H1 (cell line): ENCODE measurements around the gene CCDC13. TPM values are rescaled to one million over a fixed set of nuclear protein-coding genes. Genes with fewer than 3 reads are reported as not detected.

Source experiments
- CTCF ChIA-PET: fragments of 300-600 bp; sonication (Branson Sonifier 250); formaldehyde crosslinking; loops from one replicate; lab custom pipeline; 2021; ENCODE audit not compliant: partially characterized antibody; lab: Charles Lee
- POLR2A ChIA-PET: fragments of 300-600 bp; sonication (Branson Sonifier 250); formaldehyde crosslinking; loops from one replicate; lab custom pipeline; 2021; ENCODE audit warnings: inconsistent platforms; ENCODE audit not compliant: partially characterized antibody; lab: Charles Lee
- DNase-seq, 2 experiments: peaks; one replicate each; pipeline versions ENCODE4 v3.0.0 to v3.0.0-alpha.2; 2010 to 2022; ENCODE audit warnings: low spot score in 2 of 2, low read depth in 1 of 2, mixed read lengths in 1 of 2
- FAIRE-seq: peaks from 2 replicates; lab custom pipeline; 2011; peaks lifted over from hg19 to GRCh38; lab: Jason Lieb, UNC
- H2AFZ ChIP-seq: 2 replicates; pipeline ENCODE4 v1.8.1; 2012; ENCODE audit warnings: low read length, inconsistent platforms
- H2AK5ac ChIP-seq: 2 replicates; pipeline ENCODE4 v1.6.1; 2013; ENCODE audit warnings: low read depth, low read length
- H2BK120ac ChIP-seq: replicated peaks from 2 replicates; pipeline ENCODE3; 2013; ENCODE audit warnings: low read depth, low read length, inconsistent platforms
- H2BK12ac ChIP-seq: 2 replicates; pipeline ENCODE4 v1.6.1; 2013; ENCODE audit warnings: low read depth, low read length
- H2BK15ac ChIP-seq: 2 replicates; pipeline ENCODE4 v1.6.1; 2013; ENCODE audit warnings: low read length
- H2BK20ac ChIP-seq: 2 replicates; pipeline ENCODE4 v1.6.1; 2013; ENCODE audit warnings: low read length
- H2BK5ac ChIP-seq: 2 replicates; pipeline ENCODE4 v1.6.1; 2013; ENCODE audit warnings: low read depth, low read length
- H3K14ac ChIP-seq: 2 replicates; pipeline ENCODE4 v1.6.1; 2013; ENCODE audit warnings: inconsistent platforms; ENCODE audit not compliant: insufficient read length
- H3K18ac ChIP-seq: 2 replicates; pipeline ENCODE4 v1.6.1; 2013; ENCODE audit warnings: low read length; ENCODE audit errors: extremely low read depth
- H3K23ac ChIP-seq: 2 replicates; pipeline ENCODE4 v1.6.1; 2013; ENCODE audit warnings: inconsistent platforms; ENCODE audit not compliant: insufficient read length
- H3K23me2 ChIP-seq: 2 replicates; pipeline ENCODE4 v1.6.1; 2013; ENCODE audit warnings: low read depth, low read length
- H3K27ac ChIP-seq: 2 replicates; pipeline ENCODE4 v1.6.1; 2011; ENCODE audit warnings: low read depth, low read length, inconsistent platforms
- H3K27me3 ChIP-seq, 4 experiments: replicated peaks in 1 of 4; 1 replicate in 1 of 4; 2 replicates in 3 of 4; pipeline versions ENCODE4 v1.6.1 to v1.8.1; 2011 to 2013; ENCODE audit warnings: low read length in 3 of 4, mild to moderate bottlenecking in 3 of 4, inconsistent platforms in 2 of 4, mixed read lengths in 2 of 4, moderate library complexity in 1 of 4; ENCODE audit not compliant: control insufficient read depth in 3 of 4, insufficient read depth in 3 of 4; ENCODE audit errors: extremely low read depth in 1 of 4
- H3K36me3 ChIP-seq, 4 experiments: 2 replicates each; pipeline versions ENCODE4 v1.6.1 to v1.8.1; 2011 to 2013; ENCODE audit warnings: mild to moderate bottlenecking in 4 of 4, low read length in 3 of 4, moderate library complexity in 2 of 4, control low read depth in 1 of 4, inconsistent platforms in 1 of 4; ENCODE audit not compliant: insufficient read depth in 4 of 4, control insufficient read depth in 2 of 4
- H3K4ac ChIP-seq: replicated peaks from 2 replicates; pipeline ENCODE3; 2013; ENCODE audit warnings: low read length, low read depth, mixed read lengths, inconsistent platforms; ENCODE audit not compliant: insufficient read length
- H3K4me1 ChIP-seq, 4 experiments: replicated peaks in 1 of 4; 1 replicate in 1 of 4; 2 replicates in 3 of 4; pipeline versions ENCODE4 v1.6.1 to v1.8.1; 2011 to 2013; ENCODE audit warnings: low read length in 3 of 4, inconsistent platforms in 2 of 4, mixed read lengths in 1 of 4; ENCODE audit not compliant: insufficient read depth in 4 of 4, control insufficient read depth in 3 of 4
- H3K4me2 ChIP-seq, 2 experiments: 2 replicates each; pipeline versions ENCODE4 v1.6.1 to v1.8.1; 2011 to 2013; ENCODE audit warnings: low read depth in 2 of 2, low read length in 2 of 2, control low read depth in 1 of 2, inconsistent platforms in 1 of 2, mild to moderate bottlenecking in 1 of 2; ENCODE audit not compliant: insufficient read depth in 1 of 2
- H3K4me3 ChIP-seq, 4 experiments: fragments of 200-600, 300-600 bp in 1 of 4; sonication (generic), shearing (Covaris generic), sonication (Bioruptor Twin) in 1 of 4; 2 replicates each; pipeline versions ENCODE4 v1.5.1 to v1.8.1; 2011 to 2016; ENCODE audit warnings: low read length in 4 of 4, low read depth in 3 of 4, control low read depth in 2 of 4, inconsistent platforms in 2 of 4, mild to moderate bottlenecking in 2 of 4, mixed read lengths in 1 of 4, moderate library complexity in 1 of 4; ENCODE audit not compliant: insufficient read depth in 2 of 4; ENCODE audit errors: extremely low read depth in 1 of 4
- H3K56ac ChIP-seq: replicated peaks from 2 replicates; pipeline ENCODE3; 2013; ENCODE audit warnings: low read depth, mild to moderate bottlenecking, mixed read lengths, low read length, inconsistent platforms; ENCODE audit not compliant: insufficient read length
- H3K79me1 ChIP-seq: 2 replicates; pipeline ENCODE4 v1.6.1; 2013; ENCODE audit warnings: low read depth, low read length, control low read depth
- H3K79me2 ChIP-seq, 2 experiments: 2 replicates each; pipeline versions ENCODE4 v1.6.1 to v1.8.1; 2012 to 2013; ENCODE audit warnings: low read length in 2 of 2, mild to moderate bottlenecking in 2 of 2, inconsistent platforms in 1 of 2; ENCODE audit not compliant: insufficient read depth in 2 of 2, control insufficient read depth in 1 of 2
- H3K9ac ChIP-seq, 4 experiments: replicated peaks in 1 of 4; 1 replicate in 1 of 4; 2 replicates in 3 of 4; pipeline versions ENCODE4 v1.6.1 to v1.8.1; 2011 to 2013; ENCODE audit warnings: low read depth in 3 of 4, low read length in 3 of 4, control low read depth in 2 of 4, mild to moderate bottlenecking in 2 of 4, moderate library complexity in 2 of 4, inconsistent platforms in 1 of 4; ENCODE audit errors: extremely low read depth in 1 of 4
- H3K9me3 ChIP-seq, 2 experiments: 2 replicates each; pipeline versions ENCODE4 v1.6.1 to v1.8.1; 2012 to 2013; ENCODE audit warnings: mild to moderate bottlenecking in 2 of 2, moderate library complexity in 2 of 2, control low read depth in 1 of 2, inconsistent platforms in 1 of 2, low read depth in 1 of 2, low read length in 1 of 2, mixed read lengths in 1 of 2; ENCODE audit not compliant: insufficient read depth in 2 of 2
- H4K20me1 ChIP-seq, 2 experiments: replicated peaks in 1 of 2; 2 replicates each; pipeline versions ENCODE3 to v1.8.1; 2011 to 2013; ENCODE audit warnings: inconsistent platforms in 2 of 2, low read length in 2 of 2, mild to moderate bottlenecking in 1 of 2; ENCODE audit not compliant: insufficient read depth in 2 of 2, control insufficient read depth in 1 of 2
- H4K5ac ChIP-seq: 2 replicates; pipeline ENCODE4 v1.6.1; 2013; ENCODE audit warnings: low read length, low read depth, mixed read lengths, inconsistent platforms; ENCODE audit not compliant: insufficient read length
- H4K8ac ChIP-seq: 2 replicates; pipeline ENCODE4 v1.8.0; 2013; ENCODE audit warnings: mild to moderate bottlenecking, moderate library complexity, low read length, inconsistent platforms; ENCODE audit not compliant: insufficient read depth; ENCODE audit errors: extremely low read depth
- H4K91ac ChIP-seq: replicated peaks from 2 replicates; pipeline ENCODE3; 2013; ENCODE audit warnings: low read length, mixed read lengths, inconsistent platforms; ENCODE audit not compliant: insufficient read length
- ASH2L ChIP-seq: fragments of 200-600, 300-600 bp; sonication (generic); IDR thresholded peaks from one replicate; pipeline ENCODE4 v1.7.1; 2017; ENCODE audit warnings: low read length
- BACH1 ChIP-seq: IDR thresholded peaks from 2 replicates; pipeline ENCODE4 v1.6.1; 2012; ENCODE audit warnings: low read length, improper control_type of control experiment
- CHD1 ChIP-seq: IDR thresholded peaks from 2 replicates; pipeline ENCODE4 v1.6.1; 2012; ENCODE audit warnings: low read depth, low read length, improper control_type of control experiment
- GABPA ChIP-seq: IDR thresholded peaks from 2 replicates; pipeline ENCODE4 v1.6.1; 2011; ENCODE audit warnings: mild to moderate bottlenecking, low read length, moderate library complexity, borderline replicate concordance; ENCODE audit not compliant: insufficient read depth
- POLR2AphosphoS5 ChIP-seq: IDR thresholded peaks from 2 replicates; pipeline ENCODE4 v1.6.1; 2011; ENCODE audit warnings: low read depth, low read length
- RAD21 ChIP-seq, 2 experiments: IDR thresholded peaks in 1 of 2; conservative IDR thresholded peaks in 1 of 2; 2 replicates each; pipeline ENCODE4 v1.6.1; 2011; ENCODE audit warnings: low read depth in 2 of 2, low read length in 2 of 2, improper control_type of control experiment in 1 of 2, inconsistent platforms in 1 of 2, mild to moderate bottlenecking in 1 of 2, moderate library complexity in 1 of 2
- RFX5 ChIP-seq: IDR thresholded peaks from 2 replicates; pipeline ENCODE4 v1.6.1; 2011; ENCODE audit warnings: low read depth, low read length, improper control_type of control experiment, borderline replicate concordance
- SIRT6 ChIP-seq: IDR thresholded peaks from one replicate; pipeline ENCODE4 v1.7.1; 2012; ENCODE audit warnings: low read length, inconsistent platforms
- SUZ12 ChIP-seq: fragments of 200-600 bp; sonication (generic); IDR thresholded peaks from 2 replicates; pipeline ENCODE4 v1.6.1; 2012; ENCODE audit warnings: mild to moderate bottlenecking, inconsistent platforms, low read length, moderate library complexity, mixed read lengths
- TAF1 ChIP-seq: IDR thresholded peaks from 2 replicates; pipeline ENCODE4 v1.6.1; 2011; ENCODE audit warnings: mild to moderate bottlenecking, low read depth, low read length
- TAF7 ChIP-seq: optimal IDR thresholded peaks from 2 replicates; pipeline ENCODE3; 2011; ENCODE audit warnings: low read depth, mild to moderate bottlenecking, inconsistent platforms, low read length, moderate library complexity, borderline replicate concordance
- TEAD4 ChIP-seq: IDR thresholded peaks from 2 replicates; pipeline ENCODE4 v1.6.1; 2012; ENCODE audit warnings: low read depth, low read length, inconsistent platforms, mixed read lengths
- ZNF274 ChIP-seq: IDR thresholded peaks from 2 replicates; pipeline ENCODE4 v1.7.0; 2012; ENCODE audit warnings: low read length, borderline replicate concordance; ENCODE audit errors: extremely low read depth
- WGBS, 2 experiments: shearing (Covaris generic) in 1 of 2; methylation state at CpG; one replicate each; pipeline versions ENCODE4 v1.1.6 to v1.1.7; 2013 to 2015; ENCODE audit warnings: low lambda C conversion rate in 2 of 2, mixed read lengths in 2 of 2, inconsistent platforms in 1 of 2, low coverage in 1 of 2, missing lambda C conversion rate in 1 of 2; ENCODE audit not compliant: insufficient replicate concordance in 2 of 2, insufficient coverage in 1 of 2, insufficient read length in 1 of 2; ENCODE audit errors: extremely low coverage in 1 of 2, missing lambda C conversion rate in 1 of 2; 5-methylcytosine and 5-hydroxymethylcytosine counted together
- polyA plus RNA-seq, 7 experiments: library from polyadenylated mRNA; depleted of rRNA in 3 of 7; stranded (reverse) in 5 of 7; unstranded in 2 of 7; fragments of >200 nt in 5 of 7; fragments of 200-250 nt in 2 of 7; gene quantifications; 1 replicate in 5 of 7; 2 replicates in 1 of 7; 4 replicates in 1 of 7; pipeline versions ENCODE4 v1.2.1 to v1.2.3, GENCODE V29; 2011 to 2013; ENCODE audit warnings: missing spikeins in 2 of 7, mixed read lengths in 2 of 7
- total RNA-seq: library from RNA; stranded (reverse); fragmentation: NEBNext Ultra II Directional; extraction: Animal tissue kit (Norgen Biotek cat#: 25700); gene quantifications from 2 replicates; pipeline ENCODE4 v1.2.1, GENCODE V29; 2021

CCDC13 gene
- total and polyA plus RNA-seq, 2 of the 8 experiments (the other 6 are each of a cell fraction or from before 2014, with no cell fraction given) = 0.06 TPM; not detected in 1

- DNase-seq (no peak), FAIRE-seq (no peak)
- no peak overlapping the region for H2AFZ ChIP-seq
- H3K4ac ChIP-seq = no peak overlapping the region
- CTCF ChIA-PET = interaction anchor here (0.5 to 5.9 kb wide), 27 partner anchors 9 to 236 kb away, joined by 3 to 54 read pairs (median 5); partner anchors contain the start of genes GASK1A and HHATL
- H3K4me2 ChIP-seq = no peak overlapping the region
- no peak overlapping the region for H2BK20ac ChIP-seq
- peaks cover 0 to 2% of the 10 kb centered on the region in 2 experiments for H4K20me1 ChIP-seq
- H3K18ac ChIP-seq = no peak overlapping the region
- POLR2A ChIA-PET = interaction anchor here (0.7 to 1.3 kb wide), 2 partner anchors 15 to 95 kb away, joined by 3 to 4 read pairs; no protein-coding TSS in a partner anchor
- no peak overlapping the region for H3K14ac ChIP-seq
- H3K4me3 ChIP-seq = no peak overlapping the region
- H3K79me2 ChIP-seq = no peaks in the 10 kb centered on the region
- no peak overlapping the region for H4K5ac ChIP-seq
- 91% methylated on average over 7 of the region's 7 CpGs; no CpG with 5 or more reads in 1 of the 2 experiments for WGBS, 2 experiments
- no peak overlapping the region for H3K23ac ChIP-seq
- no peak overlapping the region for H4K91ac ChIP-seq
- no peak overlapping the region for H3K9ac ChIP-seq
- no peaks in the 10 kb centered on the region for H3K36me3 ChIP-seq
- no peaks in the 10 kb centered on the region for H3K79me1 ChIP-seq
- no peaks in the 10 kb centered on the region; a peak in 2 of 7 replicates for H3K27me3 ChIP-seq
- H4K8ac ChIP-seq = no peak overlapping the region
- H3K27ac ChIP-seq = no peak overlapping the region
- H2BK12ac ChIP-seq = no peak overlapping the region
- H3K56ac ChIP-seq = no peak overlapping the region
- no peak overlapping the region for H2AK5ac ChIP-seq
- H3K9me3 ChIP-seq = no peaks in the 10 kb centered on the region
- H2BK5ac ChIP-seq = no peak overlapping the region
- no peak overlapping the region for H2BK15ac ChIP-seq
- H3K4me1 ChIP-seq = peaks cover 0 to 8% (median 4%) of the 10 kb centered on the region in 4 experiments; a peak in 4 of 7 replicates
- H3K23me2 ChIP-seq = no peaks in the 10 kb centered on the region
- H2BK120ac ChIP-seq = no peak overlapping the region
- TF ChIP-seq RAD21 (IDR thresholded peaks at IDR 0.05 in 1 of 2, conservative IDR thresholded peaks at IDR 0.05 in 1 of 2; ENCODE audit: low read depth in 2 of 2, low read length in 2 of 2) (no peak), GABPA (no peak), TEAD4 (no peak), TAF1 (no peak), BACH1 (no peak), ASH2L (no peak), TAF7 (no peak), POLR2AphosphoS5 (no peak), SIRT6 (no peak), ZNF274 (no peak), CHD1 (no peak), SUZ12 (no peak), RFX5 (no peak)
These were observed 29.7 kb downstream of the CCDC13 start for GRCh38 chr3:42743204-42743995.
